Hepatocyte (in vitro differentiated cells): ENCODE measurements around the gene MARCHF3. TPM values are rescaled to one million over a fixed set of nuclear protein-coding genes. Genes with fewer than 3 reads are reported as not detected.

Experiments used
- DNase-seq: peaks from one replicate; pipeline ENCODE4 v3.0.0-alpha.2; 2016; ENCODE audit warnings: low spot score
- H2AFZ ChIP-seq: fragments of 200-600 bp; sonication (generic); 2 replicates; pipeline ENCODE4 v1.6.0; 2016; ENCODE audit warnings: antibody characterized with exemption, mild to moderate bottlenecking
- H3K27ac ChIP-seq: fragments of 200-600 bp; sonication (generic); 2 replicates; pipeline ENCODE4 v1.5.1; 2016; ENCODE audit warnings: mild to moderate bottlenecking
- H3K27me3 ChIP-seq: fragments of 200-600 bp; sonication (generic); 2 replicates; pipeline ENCODE4 v1.6.1; 2016
- H3K36me3 ChIP-seq: fragments of 200-600 bp; sonication (generic); replicated peaks from 2 replicates; pipeline ENCODE4 v1.5.1; 2016; ENCODE audit warnings: low read depth; ENCODE audit not compliant: insufficient read depth
- H3K4me1 ChIP-seq: fragments of 200-600 bp; sonication (generic); 2 replicates; pipeline ENCODE4 v1.5.1; 2016; ENCODE audit warnings: mild to moderate bottlenecking, moderate library complexity; ENCODE audit not compliant: insufficient read depth
- H3K4me2 ChIP-seq: fragments of 200-600 bp; sonication (generic); 2 replicates; pipeline ENCODE4 v1.6.0; 2016
- H3K4me3 ChIP-seq: fragments of 200-600 bp; sonication (generic); 2 replicates; pipeline ENCODE4 v1.5.1; 2016; ENCODE audit warnings: mild to moderate bottlenecking
- H3K79me2 ChIP-seq: fragments of 200-600 bp; sonication (generic); 2 replicates; pipeline ENCODE4 v1.6.0; 2017; ENCODE audit warnings: mild to moderate bottlenecking
- H3K9me2 ChIP-seq: fragments of 200-600 bp; sonication (generic); replicated peaks from 2 replicates; pipeline ENCODE4 v1.6.0; 2017; ENCODE audit warnings: mild to moderate bottlenecking; ENCODE audit not compliant: insufficient read depth
- H3K9me3 ChIP-seq: fragments of 200-600 bp; sonication (generic); 2 replicates; pipeline ENCODE4 v1.5.1; 2016; ENCODE audit warnings: low read depth, mild to moderate bottlenecking
- H4K20me1 ChIP-seq: fragments of 200-600 bp; sonication (generic); 2 replicates; pipeline ENCODE4 v1.6.0; 2016; ENCODE audit warnings: mild to moderate bottlenecking; ENCODE audit not compliant: insufficient read depth, poor library complexity, severe bottlenecking
- CTCF ChIP-seq: fragments of 200-600 bp; sonication (generic); IDR thresholded peaks from 2 replicates; pipeline ENCODE4 v1.5.1; 2016; ENCODE audit warnings: antibody characterized with exemption, mild to moderate bottlenecking; ENCODE audit not compliant: poor library complexity
- EZH2 ChIP-seq: fragments of 200-600 bp; sonication (generic); IDR thresholded peaks from 2 replicates; pipeline ENCODE4 v1.6.1; 2016; ENCODE audit warnings: antibody characterized with exemption, mild to moderate bottlenecking, borderline replicate concordance
- EZH2phosphoT487 ChIP-seq: fragments of 200-600 bp; sonication (generic); IDR thresholded peaks from one replicate; pipeline ENCODE4 v1.6.1; 2018; ENCODE audit warnings: antibody characterized with exemption, mild to moderate bottlenecking, low read depth, moderate library complexity; ENCODE audit not compliant: unreplicated experiment, severe bottlenecking
- WGBS: methylation state at CpG from one replicate; pipeline ENCODE4 v1.1.6; 2016; ENCODE audit warnings: low lambda C conversion rate; ENCODE audit errors: missing lambda C conversion rate; 5-methylcytosine and 5-hydroxymethylcytosine counted together
- polyA plus RNA-seq: library from polyadenylated mRNA; unstranded; fragments of >200 nt; fragmentation: Nextera tagmentation; extraction: Ambion mirVana; gene quantifications from 2 replicates; pipeline ENCODE4 v1.2.1, GENCODE V29; 2016
- total RNA-seq: library from RNA; depleted of rRNA; stranded (reverse); fragments of >200 nt; gene quantifications from 2 replicates; pipeline ENCODE4 v1.2.3, GENCODE V29; 2014

Gene MARCHF3
- total and polyA plus RNA-seq, 2 experiments from 2014 or later: 9.4 to 20.4 TPM

GRCh38 chr5:126826619-126827215 is 203.6 kb downstream of the MARCHF3 start:
- Histone ChIP-seq H3K79me2 (no peaks in the 10 kb centered on the region), H3K9me3 (no peaks in the 10 kb centered on the region), H3K36me3 (no peaks in the 10 kb centered on the region), H3K9me2 (no peaks in the 10 kb centered on the region), H3K4me3 (no peak overlapping the region), H3K27ac (no peak overlapping the region), H4K20me1 (no peaks in the 10 kb centered on the region), H2AFZ (no peak overlapping the region), H3K4me1 (no peaks in the 10 kb centered on the region), H3K4me2 (no peak overlapping the region), H3K27me3 (no peaks in the 10 kb centered on the region)
- WGBS: 97% methylated on average over 3 of the region's 3 CpGs
- no peak for DNase-seq
- TF ChIP-seq EZH2phosphoT487 (no peak), EZH2 (no peak)

GRCh38 chr5:126819253-126819652 is 211.1 kb downstream of the MARCHF3 start:
- DNase-seq: no peak
- H3K4me1 ChIP-seq: no peaks in the 10 kb centered on the region
- H3K79me2 ChIP-seq: peaks cover 3% of the 10 kb centered on the region
- no peaks in the 10 kb centered on the region for H3K36me3 ChIP-seq
- no peak overlapping the region for H2AFZ ChIP-seq
- no peaks in the 10 kb centered on the region for H3K9me3 ChIP-seq
- H3K27ac ChIP-seq: no peak overlapping the region
- no peaks in the 10 kb centered on the region for H4K20me1 ChIP-seq
- H3K27me3 ChIP-seq: no peaks in the 10 kb centered on the region
- 98% methylated on average over 5 of the region's 5 CpGs for WGBS
- H3K4me3 ChIP-seq: no peak overlapping the region
- no peak overlapping the region for H3K4me2 ChIP-seq
- H3K9me2 ChIP-seq: no peaks in the 10 kb centered on the region
- TF ChIP-seq CTCF (no peak), EZH2phosphoT487 (no peak), EZH2 (no peak)

- H2AFZ ChIP-seq: no peak overlapping the region
- no peaks in the 10 kb centered on the region for H3K9me2 ChIP-seq
- H3K4me2 ChIP-seq: no peak overlapping the region
- H3K9me3 ChIP-seq: no peaks in the 10 kb centered on the region
- no peaks in the 10 kb centered on the region for H3K36me3 ChIP-seq
- DNase-seq: no peak
- TF ChIP-seq EZH2phosphoT487 (no peak), EZH2 (no peak), CTCF (no peak)
- peaks cover 3% of the 10 kb centered on the region for H3K79me2 ChIP-seq
- H4K20me1 ChIP-seq: no peaks in the 10 kb centered on the region
- H3K4me1 ChIP-seq: no peaks in the 10 kb centered on the region
- H3K4me3 ChIP-seq: no peak overlapping the region
- no peaks in the 10 kb centered on the region for H3K27me3 ChIP-seq
- WGBS: 96% methylated on average over 4 of the region's 4 CpGs
- H3K27ac ChIP-seq: no peak overlapping the region
Observed at GRCh38 chr5:126818736-126819135, 211.6 kb downstream of the MARCHF3 start.

Other genes starting within 250 kb of the MARCHF3 start
- 0.23 and 0.24 TPM in 2 replicates for gene C5orf63, start 42.9 kb upstream of the MARCHF3 start, total RNA-seq
- gene C5orf63, start 42.9 kb upstream of the MARCHF3 start, polyA plus RNA-seq: 0.57 and 1.7 TPM in 2 replicates